Suppressor macrophage treated with lipopolysaccharide for 4 hours (primary cell): ENCODE results near the gene MGAT4C.
"Not testable (repeated sequence)": the region's sequence is repeated elsewhere in the genome, so short reads cannot be mapped to it uniquely, and the experiment has no call there.

Experiments used
- DNase-seq: peaks from one replicate; pipeline ENCODE4 v3.0.0-alpha.2; 2020

Gene MGAT4C

DNA sequence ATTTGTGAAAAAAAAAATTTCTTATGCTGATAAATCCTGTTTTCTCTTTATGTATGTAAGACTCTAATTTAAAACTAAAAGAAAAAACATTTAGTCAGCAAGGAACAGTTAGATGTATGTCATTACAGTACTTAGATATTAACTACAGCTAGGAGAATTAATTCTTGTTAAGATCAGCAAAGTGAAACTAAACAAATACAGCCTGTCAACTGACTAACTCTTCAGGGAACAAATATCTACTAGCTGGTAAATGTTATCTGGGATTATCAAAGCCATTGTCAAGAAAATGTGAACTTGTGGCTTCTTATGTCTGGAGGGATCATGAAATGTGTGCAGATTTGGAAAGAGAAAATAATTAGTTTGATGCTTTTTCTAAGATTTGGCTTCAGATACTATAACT, 27.5 kb downstream of the MGAT4C start:
- DNase-seq, result no peak

DNA sequence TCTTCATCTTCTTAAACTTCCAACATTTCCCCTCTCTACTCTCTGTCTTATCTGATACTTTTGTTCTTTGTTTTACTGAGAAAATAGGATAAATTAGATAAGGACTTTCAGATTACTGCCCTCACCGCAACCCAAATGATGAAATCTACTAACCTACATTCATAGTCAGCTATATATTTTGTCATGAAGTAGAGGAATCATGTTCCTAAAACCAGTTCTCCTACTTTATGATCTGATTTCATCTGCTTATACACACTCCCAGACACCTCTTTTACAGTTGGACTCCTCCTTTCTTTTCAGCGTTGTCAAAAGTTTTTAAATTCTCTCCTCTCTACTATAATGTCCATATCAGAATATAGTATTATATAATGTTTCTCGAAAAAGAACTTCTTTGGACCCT, 29.7 kb downstream of the MGAT4C start:
- DNase-seq, result no peak

DNA sequence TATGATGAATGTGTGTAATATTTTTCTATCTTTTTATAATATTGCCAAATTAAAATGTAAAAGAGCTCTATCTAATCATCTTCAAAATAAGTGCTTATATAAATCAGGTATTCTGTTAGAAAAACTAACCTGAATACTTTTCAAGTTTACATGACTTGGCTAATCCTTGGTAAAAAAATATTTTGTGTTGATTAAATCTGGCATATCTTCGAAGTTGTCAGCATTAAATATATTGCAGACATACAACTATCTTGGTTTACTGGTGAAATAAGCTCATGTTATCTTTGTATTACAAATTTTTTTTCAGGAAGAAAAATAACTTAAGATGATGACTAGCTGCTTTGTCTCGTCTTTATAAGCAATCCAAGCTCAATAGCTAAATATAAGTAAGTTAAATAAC, 39.6 kb downstream of the MGAT4C start:
- no peak for DNase-seq

DNA sequence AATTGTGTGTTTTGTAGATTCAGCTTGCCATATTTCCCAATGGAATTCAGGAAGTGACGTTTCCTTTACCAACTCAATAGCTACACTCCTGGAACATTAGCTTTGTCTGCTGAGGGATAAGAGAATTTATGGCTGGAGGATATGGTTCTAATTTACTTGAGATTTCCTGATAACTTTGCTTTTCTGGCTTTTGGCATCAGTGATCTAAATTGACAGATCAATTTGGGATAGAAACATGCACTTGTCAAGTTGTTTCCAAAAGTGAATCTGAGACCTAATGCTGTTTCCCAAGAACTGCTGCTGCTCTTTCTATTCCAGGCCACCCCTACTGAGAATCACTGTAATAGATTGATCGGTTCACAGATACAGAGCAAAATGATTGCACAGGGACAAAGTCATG, 43.2 kb downstream of the MGAT4C start:
- no peak for DNase-seq

DNA sequence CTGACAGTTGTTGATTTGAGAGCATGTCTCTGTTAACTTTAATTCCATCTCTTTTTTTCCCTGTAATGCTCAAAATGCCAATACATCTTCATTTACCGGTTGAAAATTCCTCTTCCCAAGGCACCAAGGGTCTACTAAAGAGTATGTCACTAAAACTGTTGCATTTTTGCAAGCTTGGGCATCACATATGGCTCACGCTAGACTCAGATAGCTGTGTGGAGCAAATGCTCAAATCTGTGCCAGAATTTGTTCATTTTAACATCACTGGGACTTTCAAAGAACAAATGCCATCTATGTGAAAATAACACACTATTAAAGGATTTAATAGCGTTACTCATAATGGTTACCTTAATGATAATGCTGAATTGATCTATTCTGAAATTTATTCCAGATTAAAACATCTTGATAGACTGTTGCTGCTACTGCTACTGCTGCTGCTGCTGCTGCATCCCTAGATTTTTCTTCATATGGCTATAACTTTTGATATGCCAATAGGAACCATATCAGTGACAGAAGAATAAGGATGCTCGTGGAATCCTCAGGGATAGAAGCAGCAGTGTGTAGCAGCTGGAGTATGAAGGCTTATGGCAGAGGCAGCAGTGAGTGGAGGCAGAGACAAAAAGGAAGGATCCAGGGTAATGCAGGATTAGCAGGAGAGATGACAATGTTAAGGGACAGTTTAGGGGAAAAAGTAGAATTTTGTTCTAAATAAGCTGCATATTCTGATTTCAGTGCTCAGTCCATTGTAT, 57.3 kb downstream of the MGAT4C start:
- DNase-seq, result no peak

DNA sequence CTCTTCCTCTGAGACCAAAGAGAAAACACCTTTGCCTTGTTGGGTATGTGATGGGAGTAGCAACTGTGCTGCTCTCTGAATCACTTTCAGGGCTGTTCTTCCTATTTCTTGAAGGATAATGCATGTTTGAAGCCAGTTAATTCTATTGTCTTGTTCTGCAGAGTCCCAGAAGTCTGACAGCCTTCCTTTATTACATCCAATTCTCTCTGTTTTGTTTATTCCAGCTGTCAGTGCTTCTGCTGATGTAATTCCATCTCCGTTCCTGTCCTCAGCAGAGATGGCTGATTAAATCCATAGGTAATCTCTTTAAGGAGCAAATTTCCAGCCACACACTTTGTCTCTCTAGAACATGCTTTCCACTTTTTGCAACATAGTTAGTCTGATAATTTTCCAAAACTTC, 59.7 kb downstream of the MGAT4C start:
- no peak for DNase-seq

DNA sequence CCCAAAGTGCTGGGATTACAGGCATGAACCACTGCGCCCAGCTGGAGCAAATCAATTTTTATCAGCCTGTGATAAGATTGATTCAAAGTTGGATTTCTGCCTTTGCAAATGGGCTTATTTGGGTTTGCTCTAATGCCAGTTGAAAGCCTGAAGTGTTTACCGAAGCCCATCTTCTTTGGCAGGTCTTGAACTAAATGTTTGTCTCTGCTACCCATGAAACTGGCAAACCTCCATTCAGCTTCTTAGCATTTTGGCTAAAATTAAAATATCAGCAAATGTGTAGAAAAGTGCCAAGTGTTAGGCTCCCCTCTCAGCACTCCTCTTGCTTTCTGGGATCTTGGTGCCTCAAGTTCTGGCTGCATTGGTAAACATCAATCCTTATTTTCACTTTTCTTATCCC, 61.5 kb downstream of the MGAT4C start:
- DNase-seq, result no peak

DNA sequence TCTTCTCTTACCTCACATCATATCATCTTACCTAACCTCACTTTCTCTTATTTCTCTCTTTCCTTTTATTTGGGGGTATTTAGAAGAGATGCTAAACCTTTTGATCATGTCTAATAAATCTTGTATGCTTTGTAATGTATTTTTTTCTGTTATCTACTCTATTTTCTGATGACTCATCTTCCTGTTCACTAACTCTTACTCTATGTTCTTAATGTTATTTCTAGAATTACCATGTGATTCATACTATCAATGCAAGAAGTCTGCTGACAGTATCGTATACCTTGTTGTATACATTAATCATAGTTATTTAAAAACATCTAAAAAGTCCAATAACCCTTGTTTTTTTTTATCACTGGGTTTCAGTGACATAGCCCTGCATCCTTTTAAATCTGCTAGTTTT, 62.3 kb downstream of the MGAT4C start:
- DNase-seq, result no peak

DNA sequence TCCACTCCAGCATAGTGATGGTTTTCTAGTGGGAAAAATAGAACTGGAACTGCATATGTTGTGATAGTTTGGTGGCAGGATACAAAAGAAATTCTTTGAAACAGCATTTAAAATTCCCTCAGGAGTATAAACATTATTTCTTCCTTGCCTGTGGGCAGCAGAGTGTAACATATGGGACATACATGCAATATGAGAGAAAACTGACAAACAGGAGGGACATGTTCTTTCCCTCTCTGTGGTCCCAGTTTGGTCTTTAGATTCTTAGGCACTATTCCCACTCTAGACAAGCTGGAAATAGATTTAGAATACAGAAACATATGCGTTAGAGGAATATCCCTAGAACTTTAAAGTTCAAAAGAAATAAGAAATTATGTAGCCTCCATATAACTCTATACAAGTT, 68.0 kb downstream of the MGAT4C start:
- DNase-seq, result no peak

DNA sequence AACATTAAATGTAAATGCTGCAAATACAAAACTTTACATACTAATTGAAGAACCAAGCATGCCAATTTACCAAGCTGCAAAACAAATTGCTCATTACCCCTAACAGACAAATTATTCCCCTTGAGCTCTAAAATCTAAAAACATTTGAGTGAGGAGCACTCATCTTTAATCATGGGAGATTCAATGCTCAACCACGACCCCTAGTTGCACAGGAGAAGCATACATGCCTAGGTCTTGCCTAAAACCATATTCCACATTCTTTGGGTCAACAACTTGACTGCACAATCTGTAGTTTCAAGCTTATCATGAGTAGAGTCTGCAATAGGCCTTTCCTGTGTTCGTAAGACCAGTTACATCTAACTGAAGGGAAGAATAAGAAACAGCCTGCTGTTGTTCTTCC, 69.7 kb downstream of the MGAT4C start:
- no peak for DNase-seq

DNA sequence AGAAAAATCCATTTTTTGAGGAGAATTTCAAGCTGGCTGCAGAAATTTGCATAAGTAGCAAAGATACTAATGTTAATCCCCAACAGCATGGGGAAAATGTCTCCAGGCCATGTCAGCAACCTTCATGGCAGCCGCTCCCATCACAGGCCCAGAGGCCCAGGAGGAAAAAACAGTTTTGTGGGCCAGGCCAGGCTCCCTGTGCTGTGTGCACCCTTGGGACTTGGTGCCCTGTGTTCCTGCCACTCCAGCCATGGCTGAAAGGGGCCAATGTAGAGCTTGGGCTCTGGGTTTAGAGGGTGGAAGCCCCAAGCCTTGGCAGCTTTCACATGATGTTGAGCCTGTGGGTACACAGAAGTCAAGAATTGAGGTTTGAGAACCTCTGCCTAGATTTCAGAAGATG, 76.3 kb downstream of the MGAT4C start:
- no peak for DNase-seq

DNA sequence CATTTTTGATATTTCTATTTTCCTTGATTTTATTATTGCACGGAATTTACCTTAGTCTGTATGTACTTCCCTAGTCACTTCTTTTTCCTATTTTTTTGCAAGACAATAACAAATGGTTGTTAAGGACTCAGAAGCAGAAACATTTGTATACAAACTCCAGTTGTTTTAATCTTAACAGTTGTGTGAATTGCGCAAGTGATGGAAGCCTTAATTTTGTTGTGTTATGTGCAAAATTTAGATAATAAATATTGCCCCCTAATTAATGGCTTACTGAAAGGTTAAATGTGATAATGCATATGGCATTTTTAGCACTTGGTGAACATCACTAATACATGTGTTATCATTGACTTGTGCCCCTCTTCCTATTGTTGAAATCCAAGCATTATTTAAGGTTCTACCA, 82.0 kb downstream of the MGAT4C start:
- no peak for DNase-seq

DNA sequence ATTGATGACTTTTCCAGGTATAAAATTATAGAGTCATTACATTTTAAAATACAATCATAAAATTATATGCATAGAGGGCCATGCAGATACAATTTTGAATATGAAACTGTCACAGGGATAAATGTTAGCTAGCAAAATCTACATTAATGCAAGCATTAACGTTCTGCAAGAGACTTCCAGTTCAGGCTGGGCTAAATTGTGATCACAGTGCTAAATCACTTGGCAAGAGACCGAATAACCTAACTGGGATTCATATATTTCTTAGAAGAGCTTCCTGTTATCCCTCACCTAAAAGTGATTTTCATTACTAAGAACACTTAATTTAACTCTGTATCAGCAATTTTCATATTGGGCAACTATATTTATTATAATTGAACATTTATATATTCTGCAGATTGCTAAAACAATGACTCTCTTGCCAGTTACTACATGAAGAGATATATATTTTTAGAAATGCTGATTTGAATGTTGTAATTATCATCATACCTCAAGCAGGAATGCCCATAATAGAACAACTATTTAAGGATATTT, 83.2 kb downstream of the MGAT4C start:
- DNase-seq, result no peak

DNA sequence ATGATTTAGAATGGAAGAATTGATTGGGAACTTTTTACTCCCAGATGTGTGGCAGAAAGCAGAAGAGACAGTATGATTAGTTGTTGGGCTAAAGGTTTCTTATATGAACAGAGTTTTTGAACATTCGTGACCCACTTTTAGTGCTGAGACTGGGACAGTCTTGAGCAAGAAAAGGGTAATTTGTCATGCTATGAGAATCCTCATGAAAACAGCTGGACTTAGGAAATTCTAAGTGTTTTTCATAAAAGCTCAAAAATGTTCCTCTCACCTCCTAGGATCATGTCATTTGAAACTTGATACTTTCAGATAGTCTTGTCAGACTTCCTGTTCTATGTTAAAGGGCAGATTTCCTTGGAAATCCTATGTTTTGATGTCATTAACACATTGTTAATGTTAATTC, 86.1 kb downstream of the MGAT4C start:
- no peak for DNase-seq

DNA sequence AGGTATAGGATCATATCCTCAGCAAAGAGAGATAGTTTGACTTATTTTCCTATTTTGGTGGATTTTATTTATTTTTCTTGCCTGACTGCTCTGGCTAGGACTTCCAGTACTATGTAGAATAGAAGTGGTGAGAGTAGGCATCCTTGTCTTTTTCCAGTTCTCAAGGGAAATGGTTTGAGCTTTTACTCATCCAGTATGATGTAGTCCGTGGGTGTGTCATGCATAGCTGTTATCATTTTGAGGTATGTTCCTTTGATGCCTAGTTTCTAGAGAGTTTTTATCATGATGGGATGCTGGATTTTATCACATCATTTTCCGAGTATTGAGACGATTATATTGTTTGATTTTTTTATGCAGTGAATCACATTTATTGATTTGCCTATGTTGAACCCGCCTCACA, 97.2 kb downstream of the MGAT4C start:
- DNase-seq, result no peak

DNA sequence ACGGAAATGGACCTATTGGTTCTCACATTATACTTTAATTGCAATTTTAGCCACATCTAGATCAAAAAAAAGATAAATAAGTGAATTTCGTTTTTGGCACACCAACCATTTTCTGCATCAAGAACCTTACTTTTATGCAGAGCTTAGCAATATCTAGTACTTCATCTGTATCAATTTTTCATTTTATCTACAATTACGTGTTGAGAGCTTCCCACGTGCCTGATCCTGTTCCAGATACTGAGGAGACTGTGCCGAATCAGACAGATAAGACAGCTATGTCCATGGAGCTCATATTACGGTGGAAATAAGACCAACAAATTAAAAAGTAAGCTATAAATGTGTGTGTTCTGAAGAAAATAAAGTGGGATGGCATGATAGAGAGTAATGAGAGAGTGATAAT, 101.6 kb downstream of the MGAT4C start:
- no peak for DNase-seq

DNA sequence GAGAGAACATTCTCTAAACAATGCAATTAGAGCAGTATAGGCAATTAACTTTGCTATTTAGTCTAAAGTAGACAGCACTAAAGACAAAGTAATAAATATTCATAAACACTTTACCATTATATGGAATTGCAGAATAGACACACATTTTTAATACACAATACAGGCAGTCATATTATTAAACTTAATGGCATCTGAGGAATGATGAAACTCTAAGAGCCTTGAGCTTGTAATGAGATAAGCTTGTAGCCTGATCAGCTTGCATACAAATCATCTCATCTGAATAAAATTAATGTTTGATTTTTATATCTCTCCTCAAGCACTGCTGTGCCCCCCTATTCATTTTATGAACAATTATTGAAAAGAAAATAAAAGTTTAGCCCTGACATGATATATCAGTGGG, 107.6 kb downstream of the MGAT4C start:
- DNase-seq, result no peak

DNA sequence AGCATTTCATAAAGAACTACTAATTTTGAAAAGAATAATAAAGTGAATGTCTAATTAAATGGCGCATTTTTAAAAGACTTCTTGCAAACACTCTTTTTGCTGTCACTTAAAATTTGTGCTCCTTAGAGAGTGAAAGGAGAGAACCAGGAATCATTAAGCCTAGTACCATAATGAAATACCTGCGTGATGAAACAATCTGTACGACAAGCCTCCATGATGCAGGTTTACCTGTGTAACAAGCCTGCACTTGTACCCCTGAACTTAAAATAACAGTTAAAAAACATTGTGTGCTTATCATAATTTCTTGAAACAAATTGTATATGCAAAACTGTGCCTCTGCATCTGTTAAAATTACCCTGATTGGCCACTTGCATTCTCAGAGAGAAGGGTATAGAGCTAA, 108.1 kb downstream of the MGAT4C start:
- no peak for DNase-seq

DNA sequence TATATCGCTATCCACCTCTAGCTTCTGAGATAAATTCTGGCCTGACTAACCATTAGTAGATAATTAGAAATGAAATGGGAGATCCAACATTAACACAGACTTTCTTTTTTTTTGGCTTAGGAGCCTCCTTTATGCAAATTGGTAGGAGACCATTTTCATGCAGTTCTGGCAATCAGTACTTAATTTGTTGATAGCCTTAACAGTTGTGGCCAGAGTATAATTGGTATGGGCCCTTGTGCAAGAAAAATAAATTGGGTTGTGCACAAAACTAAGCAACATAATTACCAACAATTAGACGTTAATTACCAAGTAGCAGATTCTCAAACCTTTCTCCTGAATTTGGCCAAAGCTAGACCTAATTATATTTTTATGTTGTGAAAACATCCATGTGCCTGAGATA, 111.0 kb downstream of the MGAT4C start:
- DNase-seq, result no peak

DNA sequence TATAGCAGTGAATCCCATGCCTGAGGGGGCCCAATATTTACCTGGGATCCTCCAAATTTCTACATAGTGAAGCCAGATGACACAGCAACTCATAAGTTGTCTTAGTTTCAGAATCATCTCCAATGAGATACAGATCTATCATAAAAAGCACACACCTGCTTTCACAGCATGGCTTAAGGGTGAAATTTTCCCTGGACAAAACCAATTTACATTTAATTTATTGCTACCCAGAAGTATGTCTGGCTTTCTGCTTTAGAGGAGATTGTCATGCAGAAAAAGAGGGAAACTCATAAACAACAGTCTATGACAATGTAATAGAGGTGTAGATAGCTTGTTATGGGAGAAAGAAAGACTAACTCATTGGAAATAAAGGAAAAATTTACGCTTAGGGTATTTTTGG, 113.0 kb downstream of the MGAT4C start:
- no peak for DNase-seq

DNA sequence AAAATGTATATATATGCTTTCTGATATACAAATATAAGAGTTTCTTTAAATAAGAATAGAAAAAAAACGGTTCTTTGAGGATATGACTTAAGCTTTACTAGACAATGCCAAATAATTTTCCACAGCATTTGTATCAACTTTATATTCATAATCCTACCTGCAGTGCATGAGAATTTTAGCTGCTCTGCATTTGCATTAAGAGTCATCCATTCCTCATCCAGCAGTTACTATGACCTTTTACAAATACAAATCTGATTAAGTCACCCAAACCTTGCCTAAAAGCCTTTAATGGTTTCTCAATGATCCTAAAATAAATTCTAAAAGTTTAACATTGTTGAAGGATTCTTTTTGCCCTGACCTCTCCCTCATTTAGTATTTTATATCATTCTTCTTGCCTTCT, 116.5 kb downstream of the MGAT4C start:
- DNase-seq, result no peak

DNA sequence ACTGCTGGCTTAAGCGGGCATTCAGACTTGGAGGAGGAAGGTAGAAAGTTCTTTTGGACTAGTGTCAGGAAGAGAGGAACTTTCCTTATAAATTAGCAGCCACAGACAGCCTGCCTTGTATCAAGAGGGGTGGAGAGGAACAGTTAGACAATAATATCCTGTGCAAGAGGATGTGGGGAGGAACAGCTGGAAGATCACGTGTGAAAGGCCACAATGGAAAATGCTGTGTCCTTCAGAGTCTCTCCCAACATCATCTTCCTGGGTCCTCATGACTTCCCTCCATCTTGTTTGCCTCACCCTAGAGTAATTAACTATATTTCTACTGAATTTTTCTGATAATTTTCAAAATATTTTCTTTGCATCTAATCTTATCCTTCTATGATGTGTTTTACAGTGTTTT, 117.4 kb downstream of the MGAT4C start:
- DNase-seq, result no peak

DNA sequence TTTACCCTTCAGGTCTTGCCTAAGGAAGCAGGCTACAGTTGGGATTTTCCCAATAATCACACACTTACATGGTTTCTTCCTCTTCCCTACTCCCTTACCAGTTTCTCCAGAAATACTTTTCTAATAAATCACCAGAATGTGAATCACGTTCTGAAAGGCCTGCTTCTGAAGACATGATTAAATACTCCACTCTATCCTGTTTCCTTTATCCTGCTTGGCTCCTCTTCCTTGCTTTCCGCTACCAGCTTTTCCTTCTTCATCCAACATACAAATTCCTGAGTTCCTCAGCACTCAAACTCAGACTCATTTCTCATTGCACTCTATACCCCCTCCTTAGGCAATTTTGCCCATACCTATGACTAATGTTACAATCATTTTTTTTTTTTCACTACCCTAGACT, 118.3 kb downstream of the MGAT4C start:
- DNase-seq, result no peak

DNA sequence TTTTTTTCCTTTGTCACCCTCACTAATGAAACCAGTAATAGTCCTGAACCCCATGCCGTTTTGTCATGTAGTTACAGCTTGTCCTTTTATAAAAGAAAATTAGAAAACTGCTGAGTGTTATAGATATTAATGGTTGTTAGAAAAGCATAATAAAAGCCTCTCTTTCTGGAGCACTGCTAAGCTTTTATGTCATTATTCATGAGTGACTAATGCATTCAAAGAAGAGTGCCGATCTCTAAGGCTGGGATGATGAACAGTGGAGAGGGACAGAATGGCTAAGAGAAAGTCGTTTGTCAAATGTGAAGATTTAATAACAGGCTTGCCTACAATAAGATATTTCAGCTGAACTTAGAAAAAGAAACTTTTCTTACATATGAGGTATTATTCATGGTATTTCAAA, 121.6 kb downstream of the MGAT4C start:
- no peak for DNase-seq

DNA sequence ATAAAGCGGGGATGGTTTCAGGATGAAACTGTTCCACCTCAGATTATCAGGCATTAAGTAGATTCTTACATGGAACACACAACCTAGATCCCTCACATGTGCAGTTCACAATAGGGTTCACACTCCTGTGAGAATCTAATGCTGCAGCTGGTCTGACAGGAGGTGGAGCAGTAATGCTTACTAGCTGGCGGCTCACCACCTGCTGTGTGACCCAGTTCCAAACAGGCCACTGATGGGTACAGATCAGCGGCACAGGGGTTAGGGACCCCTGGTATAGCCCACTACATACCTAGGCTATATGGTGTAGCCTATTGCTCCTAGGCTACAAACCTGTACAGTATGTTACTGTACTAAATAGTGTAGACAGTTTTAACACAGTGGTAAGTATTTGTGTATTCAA, 129.3 kb downstream of the MGAT4C start:
- not testable (repeated sequence) for DNase-seq
